HL-60/S4 (cell line): ENCODE measurements around the gene SCAP.

Experiments
- in situ Hi-C: fragments of 300-500 bp; cut with MboI; formaldehyde crosslinking; loops from 2 replicates; pipeline ENCODE4 v1.14.3; 2022; ENCODE audit warnings: low sequenced_read_pairs

SCAP gene

DNA sequence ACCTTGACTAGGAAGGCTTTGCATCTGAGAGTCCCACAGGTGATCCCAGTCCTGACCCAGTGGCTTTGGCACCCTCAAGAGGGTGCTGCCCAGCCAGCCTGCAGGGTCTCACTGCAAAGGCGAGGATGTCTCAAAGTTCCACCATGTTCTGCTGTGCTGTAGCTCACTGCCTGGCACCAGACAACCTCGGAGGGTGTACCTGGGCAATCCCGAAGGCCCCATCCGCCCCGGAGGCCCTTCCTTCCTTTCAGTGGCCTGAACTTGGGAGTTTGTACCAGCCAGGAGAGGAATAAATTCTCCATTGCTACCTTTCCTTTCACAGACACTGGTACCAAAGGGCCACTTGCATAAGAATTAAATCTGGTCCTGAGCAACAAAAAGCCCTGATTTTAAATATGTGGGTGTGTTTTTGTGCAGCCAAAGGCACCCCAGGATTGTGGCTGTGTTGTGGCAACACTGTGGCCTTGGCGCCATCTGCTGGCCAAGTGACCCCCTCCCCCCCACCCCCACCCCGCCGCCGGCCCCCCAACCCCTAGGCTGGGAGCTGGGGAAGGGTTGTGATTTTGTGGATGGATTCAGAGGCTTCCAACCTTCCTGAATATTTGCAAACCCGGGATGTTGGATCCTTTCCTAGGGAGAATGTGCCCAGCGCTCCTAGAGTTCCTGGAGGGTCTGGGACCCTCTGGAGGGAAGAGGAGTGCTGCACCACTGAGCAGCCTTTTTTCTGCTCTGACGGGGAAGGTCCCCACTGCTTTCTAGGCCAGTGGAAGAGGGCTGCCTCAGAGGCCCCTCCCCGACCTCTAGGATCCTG lies 104.6 kb downstream of the SCAP start:
- in situ Hi-C loops, result loop anchor here (25.0 kb wide), 2 partner anchors 509 to 659 kb away; partner anchors contain the start of genes MYL3, PRSS50 and TMIE

DNA sequence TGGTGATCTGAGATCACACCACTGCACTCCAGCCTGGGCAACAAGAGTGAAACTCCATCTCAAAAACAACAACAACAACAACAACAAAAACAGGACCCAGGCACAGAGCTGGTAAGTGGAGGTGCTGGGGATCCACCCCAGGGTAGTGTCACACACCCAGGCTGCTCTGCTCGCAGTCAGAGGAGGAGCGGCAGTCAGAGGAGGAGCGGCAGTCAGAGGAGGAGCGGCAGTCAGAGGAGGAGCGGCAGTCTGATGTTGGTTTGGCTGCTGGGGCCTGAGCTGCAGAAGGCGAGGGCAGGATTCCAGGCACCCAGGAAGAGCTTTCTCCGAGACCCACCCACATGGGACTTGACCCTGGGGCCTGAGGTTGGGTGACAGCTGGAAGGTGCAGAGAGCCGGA lies 105.7 kb downstream of the SCAP start:
- in situ Hi-C loops, result loop anchor here (25.0 kb wide), 2 partner anchors 508 to 658 kb away; partner anchors contain the start of genes MYL3, PRSS50 and TMIE

DNA sequence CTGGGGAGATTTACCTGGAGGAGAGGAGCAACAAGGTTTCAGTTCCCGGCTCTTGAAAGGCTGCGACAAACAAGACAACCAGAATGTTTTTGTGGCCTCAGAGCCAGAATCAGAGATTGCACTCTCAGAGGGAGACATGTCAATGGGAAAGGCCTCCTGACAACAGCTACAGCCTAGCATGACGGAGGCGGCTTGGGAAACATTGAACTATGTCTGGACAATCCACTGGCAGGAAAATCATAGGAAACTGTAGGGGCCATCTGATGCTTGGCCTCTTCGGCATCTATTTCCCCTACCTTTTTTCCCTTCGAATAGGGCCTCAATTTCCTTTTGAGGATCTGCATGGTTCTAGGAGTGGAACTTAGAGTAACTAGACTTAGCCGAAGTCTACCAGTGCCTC lies 108.1 kb downstream of the SCAP start:
- in situ Hi-C loops, result loop anchor here (25.0 kb wide), 2 partner anchors 505 to 655 kb away; partner anchors contain the start of genes MYL3, PRSS50 and TMIE

DNA sequence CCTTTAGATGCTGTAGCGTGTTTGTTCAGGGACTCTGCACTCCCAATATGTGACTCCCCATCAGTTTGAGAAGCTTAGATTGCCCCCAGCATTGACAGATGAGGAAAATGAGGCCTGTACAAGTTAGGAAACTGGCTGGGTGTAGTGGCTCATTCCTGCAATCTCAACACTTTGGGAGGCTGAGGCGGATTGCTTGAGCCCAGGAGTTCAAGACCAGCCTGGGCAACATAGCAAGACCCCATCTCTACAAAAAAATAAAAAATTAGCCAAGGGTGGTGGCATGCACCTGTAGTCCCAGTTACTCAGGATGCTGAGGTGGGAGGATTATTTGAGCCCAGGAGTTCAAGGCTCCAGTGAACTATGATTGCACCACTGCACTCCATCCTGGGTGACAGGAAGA lies 108.9 kb downstream of the SCAP start:
- in situ Hi-C loops, result loop anchor here (25.0 kb wide), 2 partner anchors 505 to 655 kb away; partner anchors contain the start of genes MYL3, PRSS50 and TMIE

DNA sequence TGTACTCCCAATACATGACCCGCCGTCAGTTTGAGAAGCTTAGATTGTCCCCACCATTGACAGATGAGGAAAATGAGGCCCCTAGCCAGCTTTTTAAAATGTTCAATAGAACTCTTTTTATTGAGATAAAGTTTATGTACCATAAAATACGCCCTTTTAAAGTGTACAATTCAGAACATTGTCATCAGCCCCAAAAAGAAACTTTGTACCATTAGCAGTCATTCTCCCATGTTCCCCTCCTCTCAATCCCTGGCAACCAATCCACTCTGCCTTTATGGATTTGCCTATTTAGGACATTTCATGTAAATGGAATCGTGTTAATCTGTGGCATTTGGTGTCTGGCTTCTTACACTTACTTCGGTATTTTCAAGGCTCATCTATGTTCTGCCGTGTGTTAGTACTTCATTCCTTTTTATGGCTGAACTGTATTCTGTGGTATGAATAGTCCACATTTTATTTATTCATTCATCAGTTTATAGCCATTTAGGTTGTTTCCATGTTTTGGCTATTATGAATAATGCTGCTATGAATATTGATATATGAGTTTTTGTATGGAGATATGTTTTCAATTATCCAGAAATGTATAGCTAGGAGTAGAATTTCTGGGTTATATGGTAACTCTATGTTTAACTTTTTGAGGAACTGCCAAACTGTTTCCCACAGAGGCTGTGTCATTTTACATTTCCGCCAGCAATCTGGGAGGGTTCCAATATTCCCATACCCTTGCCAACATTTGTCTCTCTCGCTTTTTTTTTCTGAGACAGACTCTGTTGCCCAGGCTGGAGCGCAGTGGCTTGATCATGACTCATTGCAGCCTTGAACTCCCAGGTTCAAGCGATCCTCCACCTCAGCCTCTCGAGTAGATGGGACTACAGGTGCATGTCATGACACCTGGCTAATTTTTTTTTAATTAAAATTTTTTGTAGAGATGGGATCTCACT lies 110.3 kb downstream of the SCAP start:
- in situ Hi-C loops, result loop anchor here (25.0 kb wide), 2 partner anchors 503 to 653 kb away; partner anchors contain the start of genes MYL3, PRSS50 and TMIE
